A673 (cell line): Measurements from ENCODE around the gene SCGB1D4. TPM values are rescaled to one million over a fixed set of nuclear protein-coding genes. Genes with fewer than 3 reads are reported as not detected.

Experiments used
- BruUV-seq: library from RNA; stranded (reverse); fragments of 400-500 nt; replicated peaks from 2 replicates; lab custom pipeline; 2021; lab: Mats Ljungman, UMichigan
- CTCF ChIA-PET: fragments of 300-600 bp; sonication (Branson Sonifier 250); formaldehyde crosslinking; loops from one replicate; lab custom pipeline; 2022; ENCODE audit warnings: antibody characterized with exemption; lab: Charles Lee
- POLR2A ChIA-PET: fragments of 300-600 bp; sonication (Branson Sonifier 250); formaldehyde crosslinking; loops from one replicate; lab custom pipeline; 2022; ENCODE audit warnings: antibody characterized with exemption; ENCODE audit not compliant: low non-redundant PET; lab: Charles Lee
- DNase-seq: peaks from one replicate; pipeline ENCODE4 v3.0.0-alpha.2; 2015; ENCODE audit warnings: low spot score
- H3K27ac ChIP-seq: fragments of 200-600 bp; sonication (generic); 2 replicates; pipeline ENCODE4 v1.5.1; 2016; ENCODE audit warnings: mixed run types, low read depth, mild to moderate bottlenecking, mixed read lengths, antibody characterized with exemption, low read length; ENCODE audit not compliant: poor library complexity, severe bottlenecking
- H3K27me3 ChIP-seq: fragments of 200-600 bp; sonication (generic); replicated peaks from 2 replicates; pipeline ENCODE4 v1.6.1; 2017; ENCODE audit warnings: mixed run types, low read depth, mild to moderate bottlenecking, mixed read lengths, antibody characterized with exemption, low read length; ENCODE audit not compliant: insufficient read depth, poor library complexity
- H3K36me3 ChIP-seq: fragments of 200-600 bp; sonication (generic); 2 replicates; pipeline ENCODE4 v1.6.1; 2016; ENCODE audit warnings: mixed run types, mild to moderate bottlenecking, mixed read lengths, antibody characterized with exemption, low read length; ENCODE audit not compliant: insufficient read depth, poor library complexity, severe bottlenecking
- H3K4me1 ChIP-seq: fragments of 200-600 bp; sonication (generic); 2 replicates; pipeline ENCODE4 v1.6.1; 2017; ENCODE audit warnings: mixed run types, mild to moderate bottlenecking, mixed read lengths, antibody characterized with exemption, low read length; ENCODE audit not compliant: insufficient read depth, poor library complexity, severe bottlenecking
- H3K4me3 ChIP-seq: fragments of 200-600 bp; sonication (generic); 2 replicates; pipeline ENCODE4 v1.5.1; 2016; ENCODE audit warnings: low read depth, mixed run types, mild to moderate bottlenecking, mixed read lengths, low read length; ENCODE audit not compliant: poor library complexity, severe bottlenecking
- H3K9me3 ChIP-seq: fragments of 200-600 bp; sonication (generic); 2 replicates; pipeline ENCODE4 v1.6.1; 2016; ENCODE audit warnings: mixed run types, low read depth, mild to moderate bottlenecking, mixed read lengths, antibody characterized with exemption, low read length; ENCODE audit not compliant: poor library complexity, severe bottlenecking
- EZH2 ChIP-seq: fragments of 200-600 bp; sonication (generic); IDR thresholded peaks from 2 replicates; pipeline ENCODE4 v1.6.1; 2017; ENCODE audit warnings: borderline replicate concordance, low read depth, mild to moderate bottlenecking, mixed read lengths, antibody characterized with exemption, low read length; ENCODE audit not compliant: poor library complexity, severe bottlenecking
- intact Hi-C: fragments of 100-400 bp; cut with micrococcal nuclease; formaldehyde crosslinking; loops from one replicate; pipeline ENCODE4 v1.10.0; 2022; ENCODE audit not compliant: unreplicated experiment
- total RNA-seq: library from RNA; stranded (reverse); gene quantifications from 2 replicates; pipeline ENCODE4 v1.2.3, GENCODE V29; 2021
- TF ChIP-seq, protein P1 (sequence below): fragments of 300-800, 200-600 bp; sonication (generic); conservative IDR thresholded peaks from 2 replicates; pipeline ENCODE4 v1.5.1; 2017; ENCODE audit warnings: low read depth, mild to moderate bottlenecking, antibody characterized with exemption, low read length, moderate library complexity, mixed read lengths

SCGB1D4 gene
- total RNA-seq, 1 experiment from 2014 or later = not detected

DNA sequence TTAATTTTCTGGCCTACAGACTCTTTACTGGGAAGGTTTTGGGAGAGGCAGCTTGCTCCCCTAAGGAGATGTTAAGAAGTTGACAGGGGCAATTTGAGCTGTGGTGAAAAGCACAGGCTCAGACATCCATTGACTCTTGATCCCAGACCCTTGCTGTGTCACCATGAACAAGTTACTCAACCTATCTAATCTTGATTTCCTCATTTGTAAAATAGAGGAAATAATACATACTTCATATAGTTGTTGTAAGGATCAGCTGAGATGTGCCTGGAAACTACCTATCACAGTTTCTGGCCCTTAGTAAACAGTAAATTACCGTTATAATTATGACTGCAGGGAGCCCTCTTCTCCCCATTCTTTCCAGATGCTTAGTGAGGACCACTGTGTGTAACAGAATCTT is 16.6 kb upstream of the SCGB1D4 start:
- ChIA-PET CTCF (no interaction called here), POLR2A (no interaction called here)
- Histone ChIP-seq H3K36me3 (no peaks in the 10 kb centered on the region), H3K4me1 (no peaks in the 10 kb centered on the region), H3K9me3 (no peaks in the 10 kb centered on the region), H3K27me3 (peaks cover 20% of the 10 kb centered on the region), H3K4me3 (no peak overlapping the region), H3K27ac (no peak overlapping the region)
- TF ChIP-seq, protein P1, sequence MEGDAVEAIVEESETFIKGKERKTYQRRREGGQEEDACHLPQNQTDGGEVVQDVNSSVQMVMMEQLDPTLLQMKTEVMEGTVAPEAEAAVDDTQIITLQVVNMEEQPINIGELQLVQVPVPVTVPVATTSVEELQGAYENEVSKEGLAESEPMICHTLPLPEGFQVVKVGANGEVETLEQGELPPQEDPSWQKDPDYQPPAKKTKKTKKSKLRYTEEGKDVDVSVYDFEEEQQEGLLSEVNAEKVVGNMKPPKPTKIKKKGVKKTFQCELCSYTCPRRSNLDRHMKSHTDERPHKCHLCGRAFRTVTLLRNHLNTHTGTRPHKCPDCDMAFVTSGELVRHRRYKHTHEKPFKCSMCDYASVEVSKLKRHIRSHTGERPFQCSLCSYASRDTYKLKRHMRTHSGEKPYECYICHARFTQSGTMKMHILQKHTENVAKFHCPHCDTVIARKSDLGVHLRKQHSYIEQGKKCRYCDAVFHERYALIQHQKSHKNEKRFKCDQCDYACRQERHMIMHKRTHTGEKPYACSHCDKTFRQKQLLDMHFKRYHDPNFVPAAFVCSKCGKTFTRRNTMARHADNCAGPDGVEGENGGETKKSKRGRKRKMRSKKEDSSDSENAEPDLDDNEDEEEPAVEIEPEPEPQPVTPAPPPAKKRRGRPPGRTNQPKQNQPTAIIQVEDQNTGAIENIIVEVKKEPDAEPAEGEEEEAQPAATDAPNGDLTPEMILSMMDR = no peak
- no peak for TF ChIP-seq EZH2
- no peak for DNase-seq
- no TSS peak for BruUV-seq
- intact Hi-C loops = loop anchor here (10.0 kb wide), 1 partner anchor 441 kb away; no protein-coding TSS in a partner anchor

DNA sequence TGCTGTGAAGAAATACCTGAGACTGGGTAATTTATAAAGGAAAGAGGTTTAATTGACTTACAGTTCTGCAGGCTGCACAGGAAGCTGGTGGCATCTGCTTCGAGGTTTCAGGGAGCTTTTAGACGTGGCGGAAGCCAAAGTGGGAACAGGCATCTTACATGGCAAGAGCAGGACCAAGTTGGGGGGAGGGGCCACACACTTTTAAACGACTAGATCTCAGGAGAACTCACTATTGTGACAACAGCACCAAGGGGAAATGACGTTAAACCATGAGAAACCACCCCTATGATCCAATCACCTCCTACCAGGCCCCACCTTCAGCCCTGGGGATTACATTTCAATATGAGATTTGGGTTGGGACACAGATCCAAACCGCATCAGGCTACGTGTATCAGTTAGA is 11.1 kb upstream of the SCGB1D4 start:
- Histone ChIP-seq H3K27me3 (peaks cover 18% of the 10 kb centered on the region), H3K9me3 (no peaks in the 10 kb centered on the region), H3K27ac (no peak overlapping the region), H3K4me3 (no peak overlapping the region), H3K4me1 (no peaks in the 10 kb centered on the region), H3K36me3 (no peaks in the 10 kb centered on the region)
- no TSS peak for BruUV-seq
- ChIA-PET CTCF (no interaction called here), POLR2A (no interaction called here)
- intact Hi-C loops = loop anchor here (2.0 to 10.0 kb wide), 3 partner anchors 73 to 435 kb away; no protein-coding TSS in a partner anchor
- no peak for DNase-seq
- TF ChIP-seq EZH2 = no peak
- TF ChIP-seq, protein P1 = no peak

DNA sequence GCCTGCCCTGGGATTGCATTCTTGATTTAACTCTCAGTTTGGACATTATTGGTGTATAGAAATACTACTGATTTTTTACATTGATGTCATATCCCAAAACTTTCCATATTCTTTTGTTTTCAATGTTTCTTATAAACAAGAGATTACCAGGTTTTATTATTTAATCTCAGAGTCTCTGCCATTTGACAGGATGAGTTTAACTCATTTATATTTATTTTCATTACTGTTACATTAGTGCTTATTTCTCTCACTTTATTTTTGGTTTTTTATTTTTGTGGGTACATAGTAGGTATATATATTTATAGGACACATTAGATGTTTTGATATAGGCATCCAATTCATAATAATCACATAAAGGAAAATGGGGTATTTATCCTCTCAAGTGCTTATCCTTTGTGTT is 9.1 kb upstream of the SCGB1D4 start:
- BruUV-seq = no TSS peak
- CTCF ChIA-PET = no interaction called here

More for the DNA sequence above, 9.1 kb upstream of the SCGB1D4 start:
- Histone ChIP-seq H3K36me3 (no peaks in the 10 kb centered on the region), H3K27me3 (peaks cover 16% of the 10 kb centered on the region), H3K9me3 (no peaks in the 10 kb centered on the region), H3K4me1 (no peaks in the 10 kb centered on the region), H3K27ac (no peak overlapping the region), H3K4me3 (no peak overlapping the region)
- TF ChIP-seq, protein P1 = no peak
- no peak for TF ChIP-seq EZH2
- intact Hi-C loops = no loop called here
- POLR2A ChIA-PET = no interaction called here
- no peak for DNase-seq
